ENCODE results near the gene ADGRF1. TPM values are rescaled to one million over a fixed set of nuclear protein-coding genes. Genes with fewer than 3 reads are reported as not detected.

ADGRF1 gene
- total RNA-seq, 2 experiments from 2014 or later, result not detected

DNA sequence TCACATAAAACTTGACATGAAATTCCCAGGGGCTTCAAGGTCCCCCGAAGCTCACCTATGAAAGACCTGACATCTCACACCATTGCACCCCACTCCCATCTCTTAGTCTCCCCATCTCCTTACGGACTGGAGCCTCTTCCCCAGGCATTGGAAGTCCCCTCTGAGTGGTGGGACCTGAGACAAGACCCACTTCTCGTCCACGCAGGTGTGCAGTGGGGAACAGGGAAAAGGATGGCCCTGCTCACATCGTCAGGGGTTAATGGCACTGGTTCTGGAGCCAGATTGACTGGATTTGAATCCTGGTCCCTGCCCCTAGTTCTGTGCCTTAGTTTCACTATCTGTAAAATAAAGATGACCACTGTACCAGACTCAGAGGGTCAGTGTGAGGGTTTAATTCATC lies 15.5 kb downstream of the ADGRF1 start:
- Mint-ChIP-seq H3K9me3 (ENCODE audit: low read depth) (no peaks in the 10 kb centered on the region), H3K4me1 (no peaks in the 10 kb centered on the region), H3K27ac (no peak overlapping the region), H3K4me3 (no peak overlapping the region), H3K36me3 (no peaks in the 10 kb centered on the region), H3K27me3 (no peaks in the 10 kb centered on the region)
- ATAC-seq (no peak), DNase-seq (no peak)
- CTCF ChIA-PET, result no interaction called here

DNA sequence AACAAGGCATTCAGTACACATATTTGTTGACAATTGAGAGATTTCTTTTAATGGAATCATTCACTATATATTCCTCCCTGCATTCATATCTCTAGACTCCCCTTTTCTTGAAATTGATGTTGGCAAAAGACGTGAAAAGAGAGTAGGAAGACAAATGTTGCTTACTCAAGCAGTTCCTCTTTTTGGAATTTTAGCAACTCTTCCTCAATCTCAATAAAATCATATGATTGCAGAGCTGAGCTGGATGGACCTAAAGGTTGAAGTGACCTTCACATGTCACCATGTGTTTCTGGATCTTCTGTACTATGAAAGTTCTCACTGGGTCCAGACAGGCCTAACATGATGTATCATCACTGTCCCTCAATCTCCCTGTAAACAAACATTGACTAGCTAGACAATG lies 18.6 kb downstream of the ADGRF1 start:
- Mint-ChIP-seq H3K27ac (no peak overlapping the region), H3K9me3 (ENCODE audit: low read depth) (no peaks in the 10 kb centered on the region), H3K4me1 (no peaks in the 10 kb centered on the region), H3K36me3 (no peaks in the 10 kb centered on the region), H3K4me3 (no peak overlapping the region), H3K27me3 (peaks cover 3% of the 10 kb centered on the region)
- CTCF ChIA-PET, result no interaction called here
- DNase-seq (no peak), ATAC-seq (no peak)

DNA sequence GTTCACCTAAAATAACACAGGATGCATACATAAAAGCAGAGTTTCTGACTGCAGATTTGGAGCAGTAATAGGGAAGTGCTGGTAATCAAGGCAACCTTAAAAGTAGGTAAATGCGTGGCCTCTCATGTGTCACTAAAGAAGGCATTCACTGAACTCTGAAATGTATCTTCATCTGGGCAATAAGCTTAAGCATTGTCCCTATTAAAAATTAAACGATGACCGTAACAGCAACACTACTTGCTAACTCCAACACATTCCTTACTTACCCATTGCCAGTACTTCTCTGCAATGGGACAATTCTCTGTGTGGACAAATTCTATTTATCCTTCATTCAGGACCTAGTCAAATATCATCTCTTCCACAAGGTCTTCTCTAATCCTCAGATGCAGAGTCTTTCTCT lies 19.9 kb downstream of the ADGRF1 start:
- no peaks in the 10 kb centered on the region for H3K9me3 Mint-ChIP-seq (ENCODE audit: low read depth)
- no peaks in the 10 kb centered on the region for H3K4me1 Mint-ChIP-seq
- CTCF ChIA-PET, result no interaction called here
- DNase-seq (no peak), ATAC-seq (no peak)
- no peak overlapping the region for H3K4me3 Mint-ChIP-seq
- H3K36me3 Mint-ChIP-seq, result no peaks in the 10 kb centered on the region
- H3K27me3 Mint-ChIP-seq, result peaks cover 3% of the 10 kb centered on the region
- H3K27ac Mint-ChIP-seq, result no peak overlapping the region

DNA sequence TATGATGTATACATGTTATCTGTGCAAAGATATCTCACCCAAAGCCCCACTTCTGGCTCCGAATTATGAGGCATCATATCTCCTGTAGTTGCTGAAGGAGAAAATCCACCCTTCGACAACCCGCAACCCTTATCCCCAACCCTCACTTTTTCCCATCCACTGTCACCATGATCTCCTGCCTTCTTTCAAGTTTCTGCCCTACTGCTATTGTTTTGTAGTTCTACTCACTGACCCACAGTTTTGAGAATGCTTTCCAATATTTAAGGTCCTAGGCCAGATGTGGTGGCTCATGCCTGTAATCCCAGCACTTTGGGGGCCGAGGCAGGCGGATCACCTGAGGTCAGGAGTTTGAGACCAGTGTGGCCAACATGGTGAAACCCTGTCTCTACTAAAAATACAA lies 22.2 kb downstream of the ADGRF1 start:
- Mint-ChIP-seq H3K9me3 (ENCODE audit: low read depth) (no peaks in the 10 kb centered on the region), H3K4me1 (no peaks in the 10 kb centered on the region), H3K4me3 (no peak overlapping the region), H3K36me3 (no peaks in the 10 kb centered on the region), H3K27ac (no peak overlapping the region), H3K27me3 (peaks cover 3% of the 10 kb centered on the region)
- DNase-seq (no peak), ATAC-seq (no peak)
- CTCF ChIA-PET, result no interaction called here

DNA sequence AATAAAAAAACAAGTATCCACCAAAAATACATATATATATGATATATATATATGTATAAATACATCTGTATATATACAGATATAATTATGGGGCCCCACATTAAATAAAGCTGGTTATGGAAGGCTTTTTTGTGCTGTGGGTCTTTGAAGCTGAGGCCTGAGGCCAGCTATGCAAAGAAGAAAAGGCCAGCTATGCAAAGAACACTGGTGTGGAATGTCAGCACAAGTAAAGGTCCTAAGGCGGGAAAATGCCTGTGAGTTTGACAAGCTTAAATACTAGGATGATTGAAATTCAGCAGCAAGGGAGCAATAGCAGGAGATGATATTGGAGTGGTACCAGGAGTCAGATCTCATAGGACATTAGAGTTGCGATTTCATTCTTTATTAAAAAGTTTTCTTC lies 25.2 kb downstream of the ADGRF1 start:
- Mint-ChIP-seq H3K4me3 (no peak overlapping the region), H3K36me3 (no peaks in the 10 kb centered on the region), H3K27ac (no peak overlapping the region), H3K9me3 (ENCODE audit: low read depth) (no peaks in the 10 kb centered on the region), H3K4me1 (no peaks in the 10 kb centered on the region), H3K27me3 (peaks cover 3% of the 10 kb centered on the region)
- CTCF ChIA-PET, result no interaction called here
- DNase-seq (no peak), ATAC-seq (no peak)

DNA sequence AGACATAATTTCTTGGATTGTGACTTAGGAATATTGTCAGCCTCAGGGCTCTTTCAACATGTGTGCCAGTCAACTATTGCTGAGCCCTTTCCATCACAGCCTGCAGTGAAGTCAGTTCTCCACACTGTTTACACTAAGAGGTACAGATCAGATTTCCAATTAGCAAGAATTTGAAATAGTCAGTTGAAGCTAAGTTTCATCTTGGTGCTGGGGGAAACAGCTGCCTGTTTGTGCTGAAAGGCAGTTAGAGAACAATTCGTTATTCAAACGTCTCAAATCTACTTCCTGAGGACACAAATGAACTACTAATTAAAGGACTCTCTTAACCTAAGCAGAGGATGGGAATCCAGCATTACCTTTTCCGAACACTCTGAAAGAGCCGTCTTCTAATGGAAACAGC lies 25.9 kb downstream of the ADGRF1 start:
- Mint-ChIP-seq H3K4me1 (no peaks in the 10 kb centered on the region), H3K27ac (no peak overlapping the region), H3K27me3 (peaks cover 3% of the 10 kb centered on the region), H3K36me3 (no peaks in the 10 kb centered on the region), H3K9me3 (ENCODE audit: low read depth) (no peaks in the 10 kb centered on the region), H3K4me3 (no peak overlapping the region)
- CTCF ChIA-PET, result no interaction called here
- DNase-seq (no peak), ATAC-seq (no peak)

DNA sequence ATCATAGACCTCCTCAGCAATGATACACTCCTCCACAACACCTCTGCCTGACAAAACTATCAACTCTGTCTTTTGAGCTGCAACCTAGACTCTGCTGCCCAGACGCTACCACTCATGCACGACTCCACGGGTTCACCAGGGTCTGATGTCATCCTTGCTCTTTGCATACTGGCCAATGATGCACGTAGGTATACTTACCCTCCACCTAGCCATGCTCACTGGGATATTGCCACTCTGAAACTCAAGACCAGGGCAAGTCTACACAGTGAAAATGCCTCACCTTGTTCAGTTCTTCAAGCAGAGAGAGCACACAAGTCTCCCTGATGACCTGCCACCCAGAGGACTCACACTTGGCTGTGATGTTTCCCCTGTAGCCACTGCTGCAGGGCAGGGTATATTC lies 27.7 kb downstream of the ADGRF1 start:
- Mint-ChIP-seq H3K9me3 (ENCODE audit: low read depth) (no peaks in the 10 kb centered on the region), H3K27ac (no peak overlapping the region), H3K4me1 (no peaks in the 10 kb centered on the region), H3K36me3 (no peaks in the 10 kb centered on the region), H3K4me3 (no peak overlapping the region), H3K27me3 (no peaks in the 10 kb centered on the region)
- ATAC-seq (no peak), DNase-seq (no peak)
- CTCF ChIA-PET, result no interaction called here

DNA sequence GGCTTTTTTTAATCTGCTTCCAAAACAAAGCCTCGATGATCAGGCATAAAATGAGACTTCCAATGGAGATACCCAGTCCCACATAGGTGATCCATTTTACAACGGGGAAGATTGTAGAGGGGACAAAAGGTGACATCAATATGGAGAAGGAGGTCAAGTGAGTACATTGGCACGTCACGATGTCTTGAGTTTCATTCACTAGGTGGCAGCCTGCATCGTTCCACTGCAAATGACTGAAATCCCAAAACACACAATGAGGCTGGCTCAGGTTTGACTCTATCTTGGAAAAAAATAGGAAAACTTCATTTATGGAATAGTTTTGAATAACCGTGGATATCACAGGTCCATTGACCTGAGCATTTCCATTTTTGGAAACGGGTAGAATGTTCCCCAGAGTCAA lies 32.5 kb downstream of the ADGRF1 start:
- no peak for DNase-seq
- no peak overlapping the region for H3K27ac Mint-ChIP-seq
- no peak overlapping the region for H3K4me3 Mint-ChIP-seq
- CTCF ChIA-PET, result no interaction called here
- peaks cover 2% of the 10 kb centered on the region for H3K27me3 Mint-ChIP-seq
- no peaks in the 10 kb centered on the region for H3K9me3 Mint-ChIP-seq (ENCODE audit: low read depth)
- no peaks in the 10 kb centered on the region for H3K36me3 Mint-ChIP-seq
- ATAC-seq, result no peak
- H3K4me1 Mint-ChIP-seq, result no peaks in the 10 kb centered on the region

DNA sequence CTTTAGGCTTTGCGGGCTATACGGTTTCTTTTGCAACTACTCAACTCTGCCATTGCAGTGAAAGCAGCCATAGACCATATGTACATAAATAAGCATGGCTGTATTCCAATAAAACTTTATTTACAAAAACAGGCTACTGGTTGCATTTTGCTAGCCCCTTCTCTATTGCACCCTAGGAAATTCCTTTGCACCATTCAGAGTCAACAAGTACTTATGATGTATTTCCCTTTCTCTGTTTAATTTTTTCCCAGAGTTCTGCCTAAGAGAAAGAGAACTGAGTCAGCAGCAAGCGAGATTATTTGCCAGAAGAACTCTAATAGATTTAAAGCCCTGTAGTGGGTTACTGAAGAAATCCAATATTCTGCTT lies 33.8 kb downstream of the ADGRF1 start:
- CTCF ChIA-PET, result no interaction called here
- ATAC-seq (no peak), DNase-seq (no peak)
- no peak overlapping the region for H3K27ac Mint-ChIP-seq
- no peaks in the 10 kb centered on the region for H3K4me1 Mint-ChIP-seq
- H3K4me3 Mint-ChIP-seq, result no peak overlapping the region
- peaks cover 5% of the 10 kb centered on the region for H3K27me3 Mint-ChIP-seq
- H3K9me3 Mint-ChIP-seq (ENCODE audit: low read depth), result no peaks in the 10 kb centered on the region
- no peaks in the 10 kb centered on the region for H3K36me3 Mint-ChIP-seq

DNA sequence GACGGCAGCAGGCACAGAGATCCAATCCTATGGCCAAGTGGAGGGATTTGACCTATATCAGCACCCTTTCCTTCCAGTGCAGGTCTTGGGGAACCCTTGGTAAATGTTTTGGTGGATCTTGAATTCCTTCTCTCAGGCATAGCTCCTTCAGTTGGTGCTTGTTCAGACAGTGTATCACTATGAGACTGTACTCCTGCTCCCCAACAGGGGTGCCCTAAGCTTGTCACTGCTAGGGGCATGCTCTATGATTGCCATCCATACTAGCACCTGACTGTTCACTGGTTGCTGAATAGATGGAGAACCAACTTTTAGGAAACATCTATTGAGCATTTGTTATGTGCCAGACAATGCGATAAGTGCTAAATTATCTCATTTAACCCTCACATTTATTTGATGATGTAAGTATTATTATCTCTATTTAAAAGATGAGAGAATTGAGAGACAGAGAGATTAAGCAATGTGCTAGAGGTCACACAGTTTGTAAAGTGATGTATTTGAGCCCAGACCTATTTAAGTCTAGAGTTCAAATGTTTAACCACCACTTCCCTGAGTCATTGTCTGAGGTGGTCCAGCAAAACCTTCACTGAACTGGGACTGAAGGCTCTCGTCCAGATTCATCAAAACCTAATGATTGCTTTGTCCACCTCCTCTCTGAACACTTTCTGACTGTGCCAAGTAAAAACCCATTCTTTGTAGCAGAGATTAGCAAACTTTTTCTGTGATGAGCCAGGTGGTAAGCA lies 34.3 kb downstream of the ADGRF1 start:
- H3K36me3 Mint-ChIP-seq, result no peaks in the 10 kb centered on the region
- ATAC-seq (no peak), DNase-seq (no peak)
- no peaks in the 10 kb centered on the region for H3K4me1 Mint-ChIP-seq
- H3K27ac Mint-ChIP-seq, result no peak overlapping the region
- CTCF ChIA-PET, result no interaction called here
- no peaks in the 10 kb centered on the region for H3K9me3 Mint-ChIP-seq (ENCODE audit: low read depth)
- peaks cover 5% of the 10 kb centered on the region for H3K27me3 Mint-ChIP-seq
- no peak overlapping the region for H3K4me3 Mint-ChIP-seq

DNA sequence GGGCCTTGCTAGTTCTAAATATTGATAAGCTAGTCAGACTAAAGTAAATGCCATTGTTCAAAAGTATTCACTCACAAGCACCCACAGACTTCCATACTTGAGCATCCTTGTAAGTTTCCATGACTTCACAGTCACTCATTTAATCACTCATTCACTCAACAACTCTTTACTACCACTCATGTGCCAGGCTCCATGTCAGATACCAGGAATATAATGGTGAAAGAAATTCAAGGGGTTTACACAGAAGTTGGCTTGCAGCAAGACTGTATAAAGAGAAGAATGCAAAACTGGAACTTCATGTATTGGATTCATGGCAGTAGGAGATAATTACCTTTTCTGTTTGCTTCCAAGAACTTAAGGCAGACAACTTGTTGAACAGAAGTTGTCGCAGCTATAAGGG lies 36.6 kb downstream of the ADGRF1 start:
- DNase-seq, result no peak
- peaks cover 5% of the 10 kb centered on the region for H3K27me3 Mint-ChIP-seq
- H3K36me3 Mint-ChIP-seq, result no peaks in the 10 kb centered on the region
- H3K4me3 Mint-ChIP-seq, result no peak overlapping the region
- H3K27ac Mint-ChIP-seq, result no peak overlapping the region
- H3K4me1 Mint-ChIP-seq, result no peaks in the 10 kb centered on the region
- no peaks in the 10 kb centered on the region for H3K9me3 Mint-ChIP-seq (ENCODE audit: low read depth)
- CTCF ChIA-PET, result no interaction called here
- ATAC-seq, result no peak

DNA sequence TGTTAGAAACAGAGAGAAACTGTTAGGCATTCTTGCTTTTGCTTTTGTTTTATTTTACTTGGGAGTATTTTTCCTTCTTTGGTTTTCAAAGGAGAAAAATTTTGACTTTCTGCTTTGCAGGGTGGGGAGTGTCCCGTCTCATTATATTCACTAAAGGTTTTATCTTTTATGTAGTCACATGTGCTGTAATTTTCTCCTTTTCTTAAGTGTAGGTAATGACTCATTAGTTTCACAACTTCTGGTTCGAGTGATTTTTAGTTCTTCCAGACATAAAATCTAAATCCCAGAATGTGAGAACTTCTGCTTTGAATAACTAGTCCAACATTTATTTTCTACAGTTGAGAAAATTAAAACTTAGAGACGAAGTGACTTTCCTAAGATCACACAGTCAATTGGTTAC lies 37.7 kb downstream of the ADGRF1 start:
- H3K27me3 Mint-ChIP-seq, result peaks cover 5% of the 10 kb centered on the region
- H3K27ac Mint-ChIP-seq, result no peak overlapping the region
- H3K36me3 Mint-ChIP-seq, result no peaks in the 10 kb centered on the region
- DNase-seq, result no peak
- ATAC-seq, result no peak
- no peaks in the 10 kb centered on the region for H3K9me3 Mint-ChIP-seq (ENCODE audit: low read depth)
- no peak overlapping the region for H3K4me3 Mint-ChIP-seq
- CTCF ChIA-PET, result no interaction called here
- no peaks in the 10 kb centered on the region for H3K4me1 Mint-ChIP-seq

DNA sequence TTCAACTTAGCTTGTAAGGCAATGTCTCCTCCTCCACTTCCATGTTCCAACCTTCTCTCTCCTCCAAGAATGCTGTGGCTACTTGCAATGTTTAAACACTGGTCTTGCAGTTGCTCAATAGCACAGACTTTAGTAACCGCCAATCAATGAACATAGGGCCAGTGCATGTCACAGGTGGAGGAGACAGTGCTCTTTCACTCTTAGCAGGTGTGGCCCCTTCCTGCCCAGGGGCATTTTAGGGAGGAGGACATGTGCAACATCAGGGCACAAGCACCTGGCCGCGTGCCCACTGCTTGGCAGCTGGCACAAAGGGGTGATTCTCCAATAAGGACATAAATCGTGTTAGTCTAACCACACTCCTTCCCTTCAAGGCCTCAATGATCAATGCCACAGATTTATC lies 41.3 kb downstream of the ADGRF1 start:
- Mint-ChIP-seq H3K9me3 (ENCODE audit: low read depth) (no peaks in the 10 kb centered on the region), H3K4me1 (no peaks in the 10 kb centered on the region), H3K36me3 (no peaks in the 10 kb centered on the region), H3K4me3 (no peak overlapping the region), H3K27me3 (peaks cover 9% of the 10 kb centered on the region), H3K27ac (no peak overlapping the region)
- CTCF ChIA-PET, result no interaction called here
- DNase-seq (no peak), ATAC-seq (no peak)

DNA sequence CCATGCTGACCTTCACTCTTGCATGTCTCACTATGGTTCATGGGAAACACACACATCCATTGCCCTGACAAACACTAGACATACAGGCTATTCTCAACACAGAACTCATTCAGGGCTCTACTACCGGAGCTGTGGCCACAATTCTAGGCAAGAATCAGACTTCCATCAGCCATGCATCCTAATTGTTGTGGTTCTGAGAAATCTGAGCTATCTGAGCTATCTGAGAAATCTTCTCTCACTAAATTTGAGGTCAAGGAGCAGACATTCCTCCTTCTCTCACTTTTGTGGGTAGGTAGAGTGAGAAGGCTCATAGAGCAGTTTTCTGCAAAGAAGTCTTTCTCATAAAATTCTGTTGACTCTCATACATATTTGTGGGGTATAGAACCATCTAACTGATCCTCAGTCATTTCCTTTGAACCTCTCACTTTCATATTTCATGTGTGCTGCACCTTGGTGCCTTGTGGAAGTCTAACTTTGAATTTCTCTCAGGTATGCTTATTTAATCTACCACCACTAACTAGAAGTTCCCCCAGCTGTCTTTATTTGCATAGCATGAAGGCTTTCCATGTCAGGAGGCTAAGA lies 43.6 kb downstream of the ADGRF1 start:
- no peak for DNase-seq

DNA sequence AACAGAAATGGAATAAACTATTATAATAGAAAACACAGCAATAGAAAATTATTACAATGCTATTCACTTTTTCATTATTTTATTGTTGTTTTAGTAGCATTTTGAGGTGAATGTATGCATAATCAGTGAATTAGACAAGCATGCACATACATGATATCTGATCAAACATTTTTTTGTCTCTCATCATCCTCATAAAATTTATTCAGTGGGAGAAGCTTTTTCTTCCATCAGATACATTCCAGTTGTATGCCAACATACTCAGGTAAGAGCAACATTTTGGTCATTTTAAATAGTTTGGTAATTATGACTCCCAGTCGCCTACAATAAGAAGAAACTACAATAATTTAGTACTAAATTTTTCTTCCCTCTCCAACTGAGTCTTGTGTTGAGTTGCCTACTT lies 44.5 kb downstream of the ADGRF1 start:
- Mint-ChIP-seq H3K9me3 (ENCODE audit: low read depth) (no peaks in the 10 kb centered on the region), H3K27me3 (peaks cover 4% of the 10 kb centered on the region), H3K36me3 (no peaks in the 10 kb centered on the region), H3K4me3 (no peak overlapping the region), H3K27ac (no peak overlapping the region), H3K4me1 (no peaks in the 10 kb centered on the region)
- ATAC-seq, result no peak
- no peak for DNase-seq
- CTCF ChIA-PET, result no interaction called here

More for the DNA sequence above, 43.6 kb downstream of the ADGRF1 start:
- H3K4me3 Mint-ChIP-seq, result no peak overlapping the region
- no peaks in the 10 kb centered on the region for H3K4me1 Mint-ChIP-seq
- no peaks in the 10 kb centered on the region for H3K9me3 Mint-ChIP-seq (ENCODE audit: low read depth)
- H3K36me3 Mint-ChIP-seq, result no peaks in the 10 kb centered on the region
- H3K27me3 Mint-ChIP-seq, result peaks cover 4% of the 10 kb centered on the region
- no peak overlapping the region for H3K27ac Mint-ChIP-seq
- CTCF ChIA-PET, result no interaction called here
- ATAC-seq, result no peak

Measured in activated CD8-positive, alpha-beta memory T cell treated with anti-CD3 and anti-CD28 coated beads, Interleukin-2, amount 10 ng/mL, durations not matched to agents 7 days and 5 days (primary cell).